HG03558 (cell line): ENCODE measurements around the gene NIT2.

Experiments used
- ATAC-seq: cut with Tn5 transposase; IDR thresholded peaks from one replicate; pipeline ENCODE4 v1.9.1; 2021; ENCODE audit warnings: moderate number of reproducible peaks; ENCODE audit not compliant: unreplicated experiment; ENCODE audit errors: extremely low read depth

NIT2 gene

GRCh38 chr3:100386437-100387074 lies 52.0 kb downstream of the NIT2 start:
- no peak for ATAC-seq

DNA sequence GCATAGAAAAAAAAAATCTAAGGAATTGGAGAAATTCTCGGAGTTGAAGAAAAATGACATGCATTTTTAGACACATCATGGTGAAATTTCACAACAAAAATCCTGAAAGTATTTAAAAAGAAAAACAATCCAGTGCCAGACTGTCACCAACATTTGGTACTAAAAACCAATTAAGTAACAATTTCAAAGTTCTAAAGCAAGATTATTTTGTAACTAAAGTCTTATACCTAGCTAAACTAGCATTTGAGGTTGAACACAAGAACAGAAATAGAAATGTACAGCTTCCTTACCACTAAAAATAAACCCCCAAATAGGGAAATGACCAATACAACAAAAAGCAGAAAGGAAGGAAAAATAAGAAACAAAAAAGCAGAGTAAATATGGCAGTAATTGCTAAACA lies 54.5 kb downstream of the NIT2 start:
- ATAC-seq = no peak

- ATAC-seq = no peak
Observed at GRCh38 chr3:100395679-100396431, 61.3 kb downstream of the NIT2 start.

GRCh38 chr3:100396967-100397366 lies 62.4 kb downstream of the NIT2 start:
- no peak for ATAC-seq

DNA sequence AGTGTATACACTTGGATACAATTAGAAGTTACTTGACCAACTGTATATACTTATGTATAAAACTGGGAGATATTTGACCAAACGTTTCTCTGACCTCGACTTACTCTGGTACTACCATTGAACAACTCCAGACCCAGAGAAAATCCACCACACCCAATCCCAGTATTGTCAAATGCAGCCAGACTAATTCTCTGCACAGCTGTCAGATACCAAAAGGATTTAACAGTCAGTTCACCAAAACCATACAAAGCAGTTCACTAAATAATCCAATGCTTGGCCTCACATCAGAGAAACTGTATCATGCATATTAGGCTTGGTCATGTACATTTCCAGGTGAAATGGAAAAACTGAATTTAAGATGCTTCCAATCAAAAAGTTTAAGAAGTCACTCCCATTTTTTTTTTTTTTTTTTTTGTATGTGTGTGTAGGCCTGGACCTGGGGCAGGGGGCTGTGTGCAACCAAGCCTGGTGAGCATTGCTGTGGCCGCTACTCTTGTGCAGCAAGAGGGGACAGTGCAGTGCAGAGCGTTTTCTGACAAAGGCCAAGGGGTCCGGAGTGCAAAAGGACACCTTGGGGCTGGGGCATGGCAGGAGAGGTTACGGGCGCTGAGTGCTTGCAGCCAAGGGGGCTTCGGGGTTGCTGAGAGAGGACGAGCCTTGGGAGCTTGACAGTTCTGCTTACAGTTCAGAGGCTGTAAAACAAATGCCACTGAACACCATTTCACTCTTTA lies 64.9 kb downstream of the NIT2 start:
- ATAC-seq = no peak

DNA sequence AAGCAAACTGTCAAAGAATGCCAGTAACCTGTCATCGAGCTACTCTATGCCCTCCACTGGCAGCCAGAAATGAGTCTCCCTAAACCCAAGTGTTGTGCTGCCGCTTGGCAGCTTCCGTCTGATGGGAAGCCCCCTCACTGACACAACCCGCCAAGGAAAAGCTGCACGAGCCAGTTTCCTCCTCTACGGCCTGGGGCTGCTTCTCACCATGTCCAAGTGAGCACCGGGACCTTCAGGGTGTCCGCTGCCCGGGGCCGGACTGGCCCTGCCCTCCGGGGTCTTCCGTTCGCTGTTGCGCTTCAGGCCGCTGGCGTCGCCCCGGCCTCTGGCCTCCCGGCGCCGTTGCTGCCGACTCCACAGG lies 65.8 kb downstream of the NIT2 start:
- ATAC-seq = no peak

GRCh38 chr3:100400780-100401673 lies 66.5 kb downstream of the NIT2 start, which contains the start of the genes LNP1 and TOMM70:
TSS of gene LNP1 (plus strand) at chr3:100401539. CDS start at chr3:100429730, 28,191 bp downstream.
TSS of gene TOMM70 (minus strand) at chr3:100401089. CDS start at chr3:100400949, 140 bp downstream.
- ATAC-seq = peak; percentile 80

DNA sequence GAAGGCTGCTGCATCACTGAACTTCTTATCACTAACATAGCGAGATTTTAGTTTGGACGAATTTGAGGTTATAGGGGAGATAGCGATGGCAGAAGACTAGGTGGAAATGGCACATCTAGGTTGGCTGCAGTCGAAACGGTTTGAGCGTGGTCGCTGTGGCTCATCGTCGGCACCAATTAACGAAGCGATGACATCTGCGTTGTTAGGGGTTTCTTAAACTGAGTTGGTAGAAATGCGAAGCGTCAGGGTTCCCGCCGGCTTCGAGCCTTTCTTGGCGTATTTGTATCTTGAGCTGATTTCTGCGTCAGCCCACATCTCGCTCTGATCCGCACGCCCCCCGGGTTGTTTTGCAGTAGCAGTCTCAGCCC lies 67.1 kb downstream of the NIT2 start:
- ATAC-seq = peak; percentile 2

- no peak for ATAC-seq
Observed at GRCh38 chr3:100402256-100402655, 67.7 kb downstream of the NIT2 start.

DNA sequence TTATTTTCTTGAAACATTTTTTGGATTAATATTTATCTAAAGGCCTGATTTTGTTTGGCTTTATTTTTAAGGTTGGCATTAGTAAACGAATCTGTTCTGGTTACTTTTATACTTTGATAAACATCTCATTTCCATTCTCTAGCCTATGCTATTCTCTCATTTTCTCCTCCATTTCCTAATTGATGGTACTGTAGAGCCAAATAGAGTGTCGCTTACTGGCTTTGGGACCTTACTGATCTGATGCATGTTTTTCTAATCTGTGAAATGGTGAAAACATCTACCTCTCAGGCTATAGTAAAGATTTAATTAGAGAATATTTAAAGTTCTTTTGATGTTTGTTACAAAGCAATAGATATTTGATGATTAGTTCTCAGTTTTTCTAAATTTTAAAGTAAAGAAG lies 68.3 kb downstream of the NIT2 start:
- no peak for ATAC-seq

- ATAC-seq = no peak
Observed at GRCh38 chr3:100403362-100404249, 69.0 kb downstream of the NIT2 start.

- no peak for ATAC-seq
Observed at GRCh38 chr3:100404250-100404548, 69.6 kb downstream of the NIT2 start.

- no peak for ATAC-seq
Observed at GRCh38 chr3:100407164-100407563, 72.6 kb downstream of the NIT2 start.

DNA sequence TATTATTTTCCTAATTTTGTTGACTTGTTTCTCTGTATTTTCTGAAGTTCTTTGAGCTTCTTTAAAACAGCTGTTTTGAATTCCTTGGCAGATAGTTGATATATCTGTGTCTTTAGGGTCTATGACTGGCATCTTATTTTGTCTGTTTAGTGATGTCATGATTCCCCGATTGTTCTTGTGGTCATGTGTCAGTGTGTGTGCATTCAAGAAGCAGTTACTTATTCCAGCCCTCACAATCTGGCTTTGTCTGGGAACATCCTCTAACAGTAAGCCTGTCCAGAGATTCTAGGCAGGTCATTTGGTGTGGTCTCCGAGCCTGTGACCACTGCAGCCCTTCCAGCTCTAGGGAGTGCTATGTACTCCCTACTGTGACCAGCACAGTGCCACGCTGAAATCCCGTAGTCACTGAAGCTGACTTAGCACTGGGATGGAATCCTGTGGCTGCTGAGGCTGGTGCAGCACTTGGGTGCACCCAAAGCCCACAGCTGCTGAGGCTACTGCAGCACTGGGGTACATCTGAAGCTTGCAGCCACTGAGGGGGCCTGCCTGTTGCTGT lies 73.5 kb downstream of the NIT2 start:
- no peak for ATAC-seq
